Measurements from ENCODE around the gene CCDC93.
A peak's percentile ranks its signal among the peaks of the same experiment; 100 is the strongest.

CCDC93 gene

DNA sequence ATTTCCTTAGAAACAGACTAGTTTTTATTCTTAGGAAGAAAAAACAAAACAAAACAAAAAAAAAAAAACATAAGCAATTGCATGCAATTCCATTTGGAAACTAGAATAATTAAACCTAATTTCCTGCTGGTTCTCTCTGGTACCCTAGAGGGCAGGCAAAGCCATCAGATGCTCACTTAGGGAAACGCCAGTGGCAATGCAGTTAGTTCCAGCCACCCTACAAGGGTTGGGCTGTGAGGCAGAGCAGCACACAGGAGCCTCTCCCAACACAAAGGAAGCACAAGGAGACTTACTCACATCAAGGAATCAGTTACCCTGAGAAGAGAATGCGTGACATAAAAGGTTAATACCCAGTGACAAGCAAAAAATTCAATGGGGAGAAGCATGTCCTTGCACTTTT is 28.8 kb downstream of the CCDC93 start:
- no peak for DNase-seq

DNA sequence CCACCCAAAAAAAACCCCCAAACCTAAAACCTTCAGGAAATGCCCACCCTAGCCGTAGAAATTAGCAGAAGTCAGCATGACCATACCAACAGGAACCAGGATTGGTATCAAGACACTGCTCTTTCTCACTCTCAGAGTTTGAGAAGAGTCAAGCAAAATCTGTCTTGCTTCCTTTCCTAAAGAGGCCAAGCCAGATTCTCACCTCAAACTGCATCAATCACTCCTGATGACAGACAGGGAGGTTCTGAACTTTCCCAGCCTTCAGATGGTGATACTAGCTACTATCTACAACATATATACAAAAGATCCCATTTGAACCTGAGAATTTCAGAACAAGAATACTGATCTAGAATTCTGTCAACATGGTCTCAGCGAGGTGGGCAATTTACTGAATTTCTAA is 29.7 kb downstream of the CCDC93 start:
- no peak for DNase-seq

DNA sequence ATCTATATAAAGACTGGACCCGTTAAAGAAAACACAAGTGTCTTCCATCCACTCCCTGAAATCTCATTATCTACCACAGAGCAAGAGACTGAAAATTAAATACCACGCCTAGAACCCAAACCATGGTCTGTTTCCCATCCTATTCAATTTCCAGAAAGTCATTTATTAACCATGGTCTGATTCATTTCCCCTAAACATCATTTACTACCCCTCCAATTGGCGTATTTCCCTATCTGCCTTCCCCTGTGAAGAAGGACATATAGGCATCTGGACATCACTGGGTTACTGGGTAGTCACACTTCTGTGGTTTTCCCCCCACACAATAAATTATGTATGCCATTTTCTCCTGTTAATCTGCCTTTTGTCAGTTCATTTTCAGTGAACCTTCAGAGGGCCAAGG is 30.8 kb downstream of the CCDC93 start:
- no peak for DNase-seq

DNA sequence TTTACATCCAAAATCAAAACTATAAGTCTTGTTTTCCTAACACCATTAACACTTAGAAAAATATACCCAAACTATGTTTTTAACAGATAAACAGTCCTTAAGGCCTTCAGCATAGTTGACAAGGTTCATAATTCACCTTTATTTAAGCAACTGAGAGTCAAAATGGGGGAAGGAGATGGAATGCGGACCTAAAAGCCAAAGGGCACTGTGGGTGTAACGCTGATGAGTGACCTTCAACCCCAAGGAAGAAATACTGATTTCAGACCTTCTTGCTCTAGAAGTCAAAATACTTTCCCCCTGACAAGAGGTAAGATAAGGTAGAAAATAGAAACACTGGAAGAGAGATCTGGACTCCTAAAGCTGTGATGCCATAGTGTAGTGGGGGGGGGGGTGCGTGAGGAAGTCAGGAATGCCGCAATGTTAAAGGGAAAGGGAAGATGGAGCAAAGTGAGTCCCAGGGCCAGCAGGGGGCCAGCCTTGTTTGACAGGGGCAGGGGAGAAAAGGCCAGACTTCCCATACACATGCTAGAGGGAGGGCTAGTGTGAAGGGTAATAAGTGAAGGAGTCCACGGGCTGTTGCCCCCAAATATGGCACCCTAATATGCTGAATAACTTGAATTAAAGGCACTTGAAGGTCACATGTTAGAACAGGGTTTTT is 31.4 kb downstream of the CCDC93 start:
- DNase-seq: no peak

DNA sequence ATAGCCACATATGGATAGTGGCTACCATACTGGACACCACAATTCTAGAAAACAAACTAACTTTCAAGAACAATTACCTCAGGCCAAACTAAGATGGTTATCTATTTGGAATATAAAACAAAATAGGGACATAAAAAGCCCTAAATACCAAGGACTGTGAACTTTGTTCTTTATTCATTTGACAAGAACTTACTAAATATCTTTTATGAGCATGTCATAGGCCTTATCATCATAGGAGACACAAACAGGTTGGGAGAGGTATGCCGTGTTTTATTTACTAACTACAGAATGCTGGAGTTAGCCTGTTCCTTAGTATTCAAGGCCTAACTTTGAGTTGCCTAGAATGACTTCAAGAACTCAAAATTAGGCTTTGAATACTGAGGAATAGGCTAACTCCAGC is 32.1 kb downstream of the CCDC93 start:
- DNase-seq: no peak

DNA sequence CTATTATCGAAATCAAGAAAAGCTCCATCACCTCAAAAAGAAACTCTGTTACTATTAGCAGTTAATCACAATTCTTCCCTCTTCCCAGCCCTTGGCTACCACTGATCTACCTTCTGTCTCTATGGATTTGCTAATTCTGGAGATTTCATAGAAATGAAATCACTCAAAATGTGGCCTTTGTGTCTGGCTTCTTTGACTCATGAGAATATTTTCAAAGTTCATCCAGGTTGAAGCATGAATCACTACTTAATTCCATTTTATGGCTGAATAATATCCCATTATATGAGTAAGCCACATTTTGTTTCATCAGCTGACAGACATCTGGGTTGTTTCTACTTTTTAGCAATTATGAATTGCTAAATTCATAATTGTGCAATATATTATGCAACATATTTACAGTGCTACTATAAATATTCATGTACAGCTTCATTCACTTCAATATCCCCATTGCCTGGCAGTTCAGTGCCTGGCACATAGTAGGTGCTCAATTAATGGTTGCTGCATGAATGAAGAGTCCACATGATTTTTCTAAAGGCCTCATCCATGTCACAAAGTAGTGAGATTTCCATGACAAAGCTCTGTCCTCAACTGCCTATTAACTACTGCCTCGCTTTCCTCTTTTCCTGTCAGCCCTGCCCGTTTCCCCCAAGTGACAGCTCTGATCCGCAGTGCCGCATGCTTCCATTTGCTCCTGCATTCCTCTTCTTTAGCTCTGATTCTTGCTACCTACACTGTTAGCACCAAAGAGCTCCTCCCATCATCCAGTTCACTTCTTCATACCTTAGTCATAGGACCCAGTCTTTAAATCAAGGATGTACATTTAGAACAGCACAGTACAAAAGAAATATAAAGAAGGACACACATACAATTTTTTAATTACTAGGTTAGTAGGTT is 32.8 kb downstream of the CCDC93 start:
- no peak for DNase-seq

DNA sequence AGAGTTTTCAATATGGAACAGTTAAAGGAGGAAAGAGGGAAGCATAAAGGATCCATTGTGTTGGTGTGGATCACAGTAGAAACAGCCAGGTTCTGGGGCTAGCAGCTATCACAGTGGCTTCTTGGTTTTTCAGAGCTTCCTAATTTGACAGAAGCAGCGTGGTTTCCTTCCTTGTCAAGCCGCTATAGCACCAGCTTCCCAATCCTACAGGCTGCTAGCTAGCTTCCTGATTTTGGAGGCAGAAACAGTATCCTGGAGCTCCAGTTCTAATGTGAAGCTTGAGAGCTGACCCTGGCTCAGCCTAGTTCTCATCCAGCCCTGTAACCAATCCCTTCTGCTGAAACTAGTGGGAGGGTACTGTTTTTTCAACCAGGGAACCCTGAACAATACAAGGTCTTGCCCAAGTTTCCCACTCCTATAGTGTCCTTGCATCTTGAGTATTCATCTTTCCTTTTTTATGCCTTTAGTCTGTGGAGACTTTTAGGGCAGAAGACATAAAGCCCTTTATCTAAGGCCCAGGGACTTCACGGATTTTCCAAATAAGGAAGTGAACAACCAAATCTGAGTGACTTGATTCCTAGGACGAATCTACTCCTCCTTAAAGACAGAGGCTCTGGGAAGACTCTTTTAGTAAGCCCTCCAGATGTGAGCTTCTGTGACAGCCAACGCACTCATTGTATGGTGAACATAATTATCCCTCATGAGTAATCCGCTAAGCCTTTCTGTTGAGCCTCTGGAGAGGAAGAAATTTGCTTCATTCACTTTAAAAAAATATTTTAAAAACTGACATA is 33.8 kb downstream of the CCDC93 start:
- no peak for DNase-seq

DNA sequence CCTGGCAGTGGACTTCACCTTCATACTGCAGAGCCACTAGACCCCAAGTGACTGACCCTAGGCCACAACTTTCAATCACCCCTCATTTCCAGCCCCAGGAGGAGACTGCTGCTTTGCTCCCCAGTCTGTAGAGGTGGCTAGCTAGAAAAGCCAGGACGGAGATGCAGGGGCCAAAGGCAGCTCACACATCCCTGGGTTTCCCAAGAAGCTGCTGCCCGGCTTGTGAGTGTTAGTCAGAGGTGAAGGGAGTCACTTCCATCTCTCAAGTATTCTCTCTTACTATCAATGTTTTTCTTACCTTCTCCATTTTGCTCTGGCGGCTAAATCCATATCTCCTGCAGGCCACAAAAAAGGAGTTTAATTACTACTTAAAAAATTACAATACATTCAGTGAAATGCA is 36.2 kb downstream of the CCDC93 start:
- DNase-seq: no peak

DNA sequence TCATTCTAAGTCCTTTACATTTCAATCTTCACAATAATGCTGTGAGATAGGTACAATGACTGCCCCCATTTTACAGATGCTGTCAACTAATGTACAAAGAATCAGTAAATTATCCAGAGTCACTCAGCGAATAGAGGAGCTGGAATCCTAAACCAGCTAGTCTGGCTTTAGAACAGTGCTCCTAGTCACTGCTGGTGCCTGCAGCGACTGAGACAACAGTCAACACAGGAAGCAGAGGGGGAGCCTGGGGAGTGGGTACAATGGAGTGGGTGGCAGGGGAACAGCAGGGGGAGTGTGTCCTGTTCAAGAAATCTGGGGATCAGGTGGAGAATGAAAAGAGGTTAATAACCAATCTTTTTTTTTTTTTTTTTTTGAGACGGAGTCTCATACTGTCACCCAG is 37.3 kb downstream of the CCDC93 start:
- DNase-seq: no peak

DNA sequence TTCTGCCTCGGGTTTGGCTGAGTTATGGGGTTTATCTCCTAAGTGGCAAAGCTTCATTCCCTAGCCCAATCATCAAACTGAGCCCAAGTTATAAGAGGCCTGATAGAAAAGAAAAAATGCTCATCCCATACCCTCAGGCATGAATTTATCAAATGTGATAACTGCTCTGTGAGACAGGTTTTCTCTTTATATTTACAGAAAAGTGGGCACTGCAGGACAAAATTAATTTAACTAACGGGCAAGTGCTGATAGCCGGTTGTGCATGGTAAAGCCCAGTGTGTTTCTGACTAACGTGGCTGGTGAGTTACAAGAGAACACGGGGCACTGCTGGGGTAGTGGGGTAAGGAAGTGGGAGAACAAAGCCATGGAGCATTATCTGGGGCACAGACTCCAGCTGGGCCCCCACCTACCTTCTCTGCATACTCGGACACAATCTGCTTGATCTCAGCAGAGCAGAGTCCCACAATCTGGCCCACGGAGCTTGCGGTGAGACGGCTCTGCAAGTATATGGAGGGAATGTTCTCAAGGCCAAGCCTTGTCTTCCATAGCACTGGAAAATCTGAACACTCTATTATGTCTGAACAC is 40.3 kb downstream of the CCDC93 start:
- no peak for DNase-seq

DNA sequence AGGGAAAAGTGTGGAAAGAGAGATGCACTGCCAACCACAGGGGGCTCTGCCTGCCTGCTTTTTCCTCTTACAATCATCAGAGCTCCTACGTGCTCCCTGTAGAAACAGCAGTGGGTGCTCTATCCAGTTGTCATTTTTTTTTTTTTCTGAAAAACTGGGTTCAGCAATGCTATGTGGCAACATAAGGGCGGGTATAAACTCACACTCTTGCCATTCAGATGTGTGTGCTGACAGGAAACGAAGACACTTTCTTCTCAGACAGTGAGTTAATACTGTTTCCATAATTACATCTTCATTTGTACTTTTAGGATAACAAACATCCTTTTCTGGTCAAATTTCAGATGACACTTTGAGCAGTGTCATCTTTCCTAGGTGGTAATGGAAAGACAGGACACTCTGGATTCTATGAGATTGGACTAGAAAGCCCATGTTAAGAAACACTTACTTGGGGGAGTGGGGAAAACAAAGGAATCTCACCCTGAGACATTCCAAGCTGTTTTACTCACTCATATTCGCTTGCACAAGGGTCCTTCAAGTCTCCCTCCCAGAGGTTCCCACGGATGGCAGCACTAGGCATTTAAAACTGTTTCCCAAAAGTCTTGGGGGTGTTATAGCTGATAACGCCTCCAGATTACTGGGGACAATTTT is 41.3 kb downstream of the CCDC93 start:
- no peak for DNase-seq

DNA sequence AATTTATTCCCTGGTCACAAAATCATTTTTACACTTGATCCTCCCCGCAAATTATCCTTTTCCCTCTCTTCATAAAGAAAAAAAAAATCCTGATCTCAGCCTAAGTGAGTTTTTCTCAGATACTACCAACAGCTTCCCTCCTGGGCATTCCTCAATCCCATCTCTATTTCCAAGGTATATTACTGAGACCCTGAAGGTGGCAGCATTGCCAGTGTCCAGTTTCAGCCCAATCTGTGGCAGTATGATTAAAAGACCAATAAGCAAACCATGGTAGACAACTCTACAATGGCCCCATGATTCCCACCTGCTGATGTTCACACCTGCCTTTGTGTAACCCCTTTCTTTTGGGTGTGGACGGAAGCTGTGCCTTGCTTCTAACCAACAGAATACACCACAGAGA is 45.1 kb downstream of the CCDC93 start:
- peak in 1 of 2 experiments; percentile 4 for DNase-seq

DNA sequence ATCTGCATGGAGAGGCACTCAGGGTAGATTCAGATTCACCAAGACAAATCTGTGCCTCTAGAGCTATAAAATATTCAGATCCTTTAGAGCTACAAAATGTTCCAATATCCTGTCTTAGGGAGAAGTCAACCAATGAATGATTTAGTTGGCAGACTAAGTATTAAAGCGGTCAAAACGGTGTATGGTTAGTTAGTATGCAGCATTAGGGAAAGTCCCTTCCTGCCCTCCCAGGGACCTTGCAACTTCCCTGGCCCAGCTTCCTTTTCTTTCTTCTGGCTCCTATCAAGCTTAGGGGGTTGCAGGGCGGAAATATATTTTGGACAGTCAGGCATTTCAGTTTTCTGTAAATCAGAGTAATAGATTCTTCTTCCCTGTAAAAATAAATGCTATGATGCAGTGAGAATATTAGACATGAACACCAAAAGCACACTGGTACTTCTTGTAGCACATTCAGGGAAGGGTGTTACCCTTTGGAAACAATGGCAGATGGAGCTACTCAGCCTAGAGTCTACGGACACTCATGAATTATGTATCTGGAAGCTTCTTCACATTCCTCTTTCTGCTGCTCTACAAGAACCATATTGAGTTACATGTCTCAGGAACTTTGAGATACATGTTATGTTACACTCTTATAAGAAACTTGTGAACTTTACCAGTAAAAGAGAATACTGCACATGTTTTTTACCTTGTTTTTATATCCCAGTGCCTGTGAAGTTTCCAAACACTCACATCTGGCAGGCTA is 45.7 kb downstream of the CCDC93 start:
- peak in 1 of 2 experiments; percentile 1 for DNase-seq

DNA sequence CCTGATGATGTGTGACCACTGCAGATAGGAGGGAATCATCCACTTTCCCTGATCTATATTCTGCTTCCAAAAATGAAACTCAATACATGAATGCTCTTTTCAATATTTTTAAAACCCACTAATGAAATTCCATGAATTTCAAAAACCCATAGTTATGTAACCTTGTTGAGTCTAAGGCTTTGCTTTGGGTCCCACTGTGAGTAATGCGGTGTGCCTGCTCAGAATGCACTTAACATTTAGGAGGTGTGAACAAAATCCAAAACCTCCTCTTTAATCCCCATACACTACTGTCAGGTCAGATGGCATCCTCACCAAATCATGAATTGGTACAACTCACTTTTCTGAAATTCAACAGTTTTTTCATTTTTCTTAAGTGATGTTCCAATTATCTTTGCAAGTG is 50.4 kb downstream of the CCDC93 start:
- no peak for DNase-seq

DNA sequence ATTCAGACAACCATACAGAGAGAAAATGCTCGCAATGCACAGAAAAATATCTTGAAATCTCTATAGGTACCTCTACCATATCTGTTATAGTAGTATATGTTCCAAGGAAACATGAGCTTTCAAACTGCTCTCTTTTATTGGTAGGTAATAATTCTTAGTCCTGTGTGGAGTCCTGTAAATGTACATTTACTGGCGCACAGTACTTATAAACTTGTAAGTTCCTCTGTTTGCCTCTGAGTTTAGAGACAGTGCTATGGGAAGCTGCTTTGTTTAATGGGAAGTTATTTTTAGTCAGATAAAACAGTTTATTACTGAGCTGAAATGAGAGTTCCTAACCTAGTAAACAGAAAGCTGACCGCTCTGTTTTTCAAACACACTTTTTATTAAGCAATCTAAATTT is 52.7 kb downstream of the CCDC93 start:
- no peak for DNase-seq

DNA sequence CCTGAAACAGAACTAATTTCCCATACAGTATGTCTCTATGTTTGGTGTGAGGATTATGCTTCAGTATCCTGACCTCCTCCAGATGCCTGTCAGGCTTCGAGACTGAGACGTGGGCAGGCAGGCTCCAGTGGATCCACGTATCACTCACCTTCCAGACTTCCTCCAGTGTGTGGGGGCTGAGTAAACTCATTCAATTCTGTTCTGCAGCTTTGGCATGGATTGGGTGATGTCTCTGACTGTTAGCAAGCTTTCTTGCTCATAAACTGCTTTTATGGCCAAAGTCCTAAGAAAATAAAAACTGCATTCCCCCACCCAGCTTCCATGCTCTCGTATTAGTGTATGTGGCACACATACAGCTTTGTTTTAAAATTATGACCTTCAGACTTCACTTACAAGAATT is 53.6 kb downstream of the CCDC93 start:
- DNase-seq: no peak

DNA sequence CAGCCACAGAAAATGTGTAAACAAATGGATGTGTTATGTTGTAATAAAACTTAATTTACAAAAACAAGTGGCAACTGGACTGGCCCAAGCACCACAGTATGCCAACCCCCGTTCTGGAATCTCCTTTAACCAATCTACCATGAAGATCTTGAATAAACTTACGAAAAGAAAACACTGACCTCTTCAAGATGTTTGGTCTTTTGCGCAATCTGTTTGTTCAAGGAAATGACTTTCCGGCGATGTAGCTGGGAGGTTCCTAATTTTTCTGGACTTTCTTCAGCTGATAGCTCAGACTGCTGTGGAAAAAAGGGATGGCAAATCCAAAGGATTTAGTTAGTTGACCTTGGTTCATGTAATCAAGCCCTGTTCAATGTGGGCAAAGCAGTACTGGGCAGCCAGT is 55.7 kb downstream of the CCDC93 start:
- DNase-seq: no peak

DNA sequence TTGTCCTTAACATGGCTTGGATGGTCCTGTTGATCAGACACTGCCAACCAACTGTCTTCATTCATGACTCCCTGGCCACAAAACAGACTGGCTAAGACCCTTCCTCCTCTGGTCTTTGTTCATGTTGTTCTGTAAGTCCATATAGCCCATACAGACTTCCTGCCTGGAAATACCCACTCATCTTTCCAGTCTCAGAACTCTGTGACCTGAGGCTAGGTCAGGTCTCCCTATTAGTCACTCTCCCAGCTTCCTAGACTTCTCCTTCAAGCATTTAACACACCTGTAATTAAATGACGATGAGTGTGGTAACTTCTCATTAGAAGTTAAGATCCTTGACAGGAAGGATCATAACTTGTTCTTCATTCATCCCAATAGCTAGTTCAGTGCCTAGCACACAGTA is 56.3 kb downstream of the CCDC93 start:
- DNase-seq: no peak

DNA sequence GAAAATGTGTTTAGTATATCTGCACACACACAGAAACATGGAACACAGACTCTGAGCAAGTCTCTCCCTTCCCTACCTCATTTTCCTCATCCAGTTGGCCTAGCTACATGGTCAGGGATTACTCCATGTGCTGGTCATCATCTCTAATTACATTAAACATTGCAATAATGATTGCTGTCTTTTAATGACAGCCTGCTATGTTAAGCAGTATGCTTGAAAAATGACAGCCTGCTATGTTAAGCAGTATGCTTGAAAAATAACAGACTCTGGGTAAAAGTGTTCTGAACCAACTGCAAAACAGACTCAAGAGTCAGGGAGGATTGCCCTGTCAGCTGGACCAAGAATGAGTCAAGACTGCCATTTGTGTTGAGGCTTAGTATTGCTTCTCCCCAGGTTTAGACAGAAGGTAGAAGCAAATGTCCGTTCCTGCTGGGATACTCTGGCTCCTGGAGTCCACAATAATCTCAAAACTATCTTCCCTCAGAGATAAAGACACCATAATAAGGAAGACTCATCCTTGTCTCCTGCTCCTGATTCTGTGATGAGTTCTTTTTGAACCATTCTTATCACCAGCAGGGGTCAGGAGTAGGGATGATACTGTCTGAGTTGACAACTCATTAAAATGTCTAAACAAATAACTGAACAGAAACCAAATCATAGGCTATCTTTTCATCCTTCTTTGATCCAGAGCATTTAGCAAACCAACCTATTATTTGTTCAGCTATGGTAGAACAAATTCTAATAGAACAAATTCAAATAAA is 57.7 kb downstream of the CCDC93 start:
- DNase-seq: no peak

DNA sequence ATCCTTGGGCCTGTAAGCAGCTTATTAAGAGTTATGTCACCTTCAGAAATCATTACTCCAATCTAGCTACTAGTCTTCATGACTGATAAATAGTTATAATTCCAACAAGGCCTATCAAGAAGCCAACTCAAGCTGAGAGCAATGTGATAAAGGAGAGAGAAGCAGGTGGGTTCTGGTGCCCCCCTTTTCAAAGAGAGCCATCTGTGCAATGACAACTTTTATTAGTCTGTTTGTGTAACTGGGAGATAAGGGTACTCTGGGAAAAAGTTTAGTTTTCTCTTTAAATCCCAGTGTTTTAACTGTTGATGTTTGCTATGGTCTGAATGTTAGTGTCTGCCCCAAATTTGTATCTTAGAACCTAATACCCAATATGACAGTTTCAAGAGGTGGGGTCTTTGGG is 60.6 kb downstream of the CCDC93 start:
- no peak for DNase-seq

DNA sequence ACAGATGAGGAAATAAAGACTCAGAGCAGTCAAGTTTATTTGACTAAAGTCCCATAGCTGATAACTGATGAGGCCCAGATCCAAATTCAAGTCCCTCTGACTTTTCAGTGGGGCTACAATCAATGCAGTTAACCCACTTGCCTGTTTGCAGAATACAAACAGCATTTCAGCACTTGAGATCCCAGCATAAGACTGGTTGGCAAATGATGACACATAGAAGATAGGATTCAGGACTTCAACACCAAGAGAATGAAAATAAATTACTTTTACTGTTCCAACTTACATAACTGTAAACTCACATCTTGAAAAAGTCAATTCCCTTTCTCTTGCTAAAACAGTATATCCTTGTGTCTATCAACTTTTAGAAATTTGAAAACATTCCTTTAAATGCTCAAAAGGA is 61.2 kb downstream of the CCDC93 start:
- no peak for DNase-seq

Measured in NCI-H524 (cell line).